PC-9 (cell line): ENCODE results near the gene TTC28. TPM values are rescaled to one million over a fixed set of nuclear protein-coding genes. Genes with fewer than 3 reads are reported as not detected.

Source experiments
- BruUV-seq: library from RNA; stranded (reverse); fragments of 400-500 nt; replicated peaks from 2 replicates; lab custom pipeline; 2021; lab: Mats Ljungman, UMichigan
- CTCF ChIA-PET: fragments of 300-600 bp; sonication (Branson Sonifier 250); formaldehyde crosslinking; loops from one replicate; lab custom pipeline; 2022; ENCODE audit warnings: antibody characterized with exemption; lab: Charles Lee
- POLR2A ChIA-PET: fragments of 300-600 bp; sonication (Branson Sonifier 250); formaldehyde crosslinking; loops from one replicate; lab custom pipeline; 2022; ENCODE audit warnings: antibody characterized with exemption; ENCODE audit not compliant: unreplicated experiment; lab: Charles Lee
- DNase-seq, 2 experiments: peaks; one replicate each; pipeline versions ENCODE4 v3.0.0 to v3.0.0-alpha.2; 2015 to 2022; ENCODE audit warnings: mixed read lengths in 1 of 2
- H2AFZ ChIP-seq: fragments of 200-600 bp; sonication (generic); 2 replicates; pipeline ENCODE4 v1.8.1; 2017; ENCODE audit warnings: antibody characterized with exemption
- H3F3A ChIP-seq: fragments of 200-600 bp; sonication (generic); 2 replicates; pipeline ENCODE4 v1.8.1; 2017; ENCODE audit warnings: antibody characterized with exemption, mild to moderate bottlenecking, low read depth; ENCODE audit not compliant: insufficient read depth
- H3K27ac ChIP-seq: fragments of 200-600 bp; sonication (generic); 2 replicates; pipeline ENCODE4 v1.6.1; 2016; ENCODE audit warnings: mixed run types
- H3K27me3 ChIP-seq: fragments of 200-600 bp; sonication (generic); 2 replicates; pipeline ENCODE4 v1.6.1; 2016; ENCODE audit warnings: low read depth, mixed run types; ENCODE audit not compliant: insufficient read depth
- H3K36me3 ChIP-seq: fragments of 200-600 bp; sonication (generic); 2 replicates; pipeline ENCODE4 v1.6.1; 2016; ENCODE audit warnings: low read depth, mixed run types
- H3K4me1 ChIP-seq: fragments of 200-600 bp; sonication (generic); replicated peaks from 2 replicates; pipeline ENCODE4 v1.6.1; 2016; ENCODE audit warnings: mixed run types; ENCODE audit not compliant: insufficient read depth
- H3K4me2 ChIP-seq: fragments of 200-600 bp; sonication (generic); 2 replicates; pipeline ENCODE4 v1.6.1; 2017; ENCODE audit warnings: mixed run types
- H3K4me3 ChIP-seq: fragments of 200-600 bp; sonication (generic); 2 replicates; pipeline ENCODE4 v1.6.1; 2016; ENCODE audit warnings: mixed run types
- H3K79me2 ChIP-seq: fragments of 200-600 bp; sonication (generic); 2 replicates; pipeline ENCODE4 v1.6.1; 2017; ENCODE audit warnings: low read depth, mixed run types
- H3K9me2 ChIP-seq: fragments of 200-600 bp; sonication (generic); 2 replicates; pipeline ENCODE4 v1.8.1; 2017; ENCODE audit warnings: mild to moderate bottlenecking; ENCODE audit not compliant: insufficient read depth
- H3K9me3 ChIP-seq: fragments of 200-600 bp; sonication (generic); 2 replicates; pipeline ENCODE4 v1.8.1; 2016; ENCODE audit warnings: low read depth; ENCODE audit not compliant: insufficient read depth
- H4K20me1 ChIP-seq: fragments of 200-600 bp; sonication (generic); 2 replicates; pipeline ENCODE4 v1.8.1; 2017; ENCODE audit not compliant: insufficient read depth
- EZH2 ChIP-seq: fragments of 200-600 bp; sonication (generic); IDR thresholded peaks from 2 replicates; pipeline ENCODE4 v1.8.0; 2017; ENCODE audit warnings: antibody characterized with exemption, low read depth
- intact Hi-C: fragments of 100-400 bp; cut with micrococcal nuclease; formaldehyde crosslinking; loops from one replicate; pipeline ENCODE4 v1.10.0; 2022; ENCODE audit not compliant: unreplicated experiment
- total RNA-seq: library from RNA; stranded (reverse); gene quantifications from 2 replicates; pipeline ENCODE4 v1.2.3, GENCODE V29; 2021
- TF ChIP-seq, protein P1 (sequence below): fragments of 200-600 bp; sonication (generic); conservative IDR thresholded peaks from 2 replicates; pipeline ENCODE4 v1.6.1; 2017; ENCODE audit warnings: mixed run types, antibody characterized with exemption, mild to moderate bottlenecking, moderate library complexity

TTC28 gene
- total RNA-seq, 1 experiment from 2014 or later = 6.7 TPM

DNA sequence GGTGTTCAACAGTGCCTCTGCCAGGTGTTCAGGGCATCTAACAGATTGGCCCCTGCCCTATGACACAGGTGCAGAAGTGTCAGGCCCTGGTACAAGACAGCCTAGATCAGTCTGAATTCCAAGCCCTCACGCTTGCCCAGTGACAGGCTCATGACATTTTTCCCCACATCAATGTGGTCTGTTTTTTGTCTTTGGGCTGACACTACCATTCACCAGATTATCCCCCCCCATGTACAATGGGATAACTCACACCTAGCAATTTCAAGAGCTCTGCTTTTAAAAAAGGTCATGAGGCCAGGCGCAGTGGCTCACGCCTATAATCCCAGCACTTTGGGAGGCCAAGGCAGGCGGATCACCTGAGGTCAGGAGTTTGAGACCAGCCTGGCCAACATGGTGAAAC lies 605.1 kb downstream of the TTC28 start:
- no TSS peak for BruUV-seq
- TF ChIP-seq, protein P1, sequence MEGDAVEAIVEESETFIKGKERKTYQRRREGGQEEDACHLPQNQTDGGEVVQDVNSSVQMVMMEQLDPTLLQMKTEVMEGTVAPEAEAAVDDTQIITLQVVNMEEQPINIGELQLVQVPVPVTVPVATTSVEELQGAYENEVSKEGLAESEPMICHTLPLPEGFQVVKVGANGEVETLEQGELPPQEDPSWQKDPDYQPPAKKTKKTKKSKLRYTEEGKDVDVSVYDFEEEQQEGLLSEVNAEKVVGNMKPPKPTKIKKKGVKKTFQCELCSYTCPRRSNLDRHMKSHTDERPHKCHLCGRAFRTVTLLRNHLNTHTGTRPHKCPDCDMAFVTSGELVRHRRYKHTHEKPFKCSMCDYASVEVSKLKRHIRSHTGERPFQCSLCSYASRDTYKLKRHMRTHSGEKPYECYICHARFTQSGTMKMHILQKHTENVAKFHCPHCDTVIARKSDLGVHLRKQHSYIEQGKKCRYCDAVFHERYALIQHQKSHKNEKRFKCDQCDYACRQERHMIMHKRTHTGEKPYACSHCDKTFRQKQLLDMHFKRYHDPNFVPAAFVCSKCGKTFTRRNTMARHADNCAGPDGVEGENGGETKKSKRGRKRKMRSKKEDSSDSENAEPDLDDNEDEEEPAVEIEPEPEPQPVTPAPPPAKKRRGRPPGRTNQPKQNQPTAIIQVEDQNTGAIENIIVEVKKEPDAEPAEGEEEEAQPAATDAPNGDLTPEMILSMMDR = no peak
- TF ChIP-seq EZH2 = no peak
- no peak overlapping the region for H3K4me2 ChIP-seq
- no peak for DNase-seq
- H3K4me3 ChIP-seq = no peak overlapping the region
- no peaks in the 10 kb centered on the region for H3K79me2 ChIP-seq
- H3K27ac ChIP-seq = no peak overlapping the region
- H2AFZ ChIP-seq = no peak overlapping the region
- H3K9me2 ChIP-seq = no peaks in the 10 kb centered on the region
- intact Hi-C loops = no loop called here
- POLR2A ChIA-PET = no interaction called here
- H3F3A ChIP-seq = no peaks in the 10 kb centered on the region
- no peaks in the 10 kb centered on the region for H3K36me3 ChIP-seq
- CTCF ChIA-PET = no interaction called here
- H3K9me3 ChIP-seq = peaks cover 4% of the 10 kb centered on the region
- no peaks in the 10 kb centered on the region for H4K20me1 ChIP-seq
- H3K4me1 ChIP-seq = no peaks in the 10 kb centered on the region
- H3K27me3 ChIP-seq = no peaks in the 10 kb centered on the region

DNA sequence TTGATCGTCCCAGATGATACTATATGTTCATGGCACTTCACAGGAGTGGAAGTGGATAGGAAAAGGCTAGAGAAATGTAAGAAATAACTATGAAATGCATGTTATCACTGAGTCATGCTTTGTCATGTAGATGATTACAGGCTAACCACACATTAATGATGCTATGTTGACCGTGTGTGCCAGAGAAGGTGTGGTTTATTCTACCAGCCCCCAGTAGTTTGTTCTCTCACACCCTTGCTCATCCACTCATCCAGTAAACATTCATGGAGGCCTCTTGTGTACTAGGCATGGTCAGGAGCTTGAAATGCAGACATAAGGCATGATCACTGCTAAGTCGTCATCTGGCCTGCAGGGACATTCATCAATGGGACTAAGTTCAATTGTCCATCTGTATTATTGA lies 607.6 kb downstream of the TTC28 start:
- TF ChIP-seq, protein P1 = no peak
- TF ChIP-seq EZH2 = no peak
- Histone ChIP-seq H2AFZ (no peak overlapping the region), H3K27me3 (peaks cover 3% of the 10 kb centered on the region; the same call in 1 of the 2 replicates), H3K9me3 (peaks cover 4% of the 10 kb centered on the region), H3K4me2 (no peak overlapping the region), H3K36me3 (no peaks in the 10 kb centered on the region), H3K4me1 (no peaks in the 10 kb centered on the region), H3K79me2 (no peaks in the 10 kb centered on the region), H4K20me1 (no peaks in the 10 kb centered on the region), H3K27ac (no peak overlapping the region), H3F3A (no peaks in the 10 kb centered on the region), H3K4me3 (no peak overlapping the region), H3K9me2 (no peaks in the 10 kb centered on the region)
- ChIA-PET POLR2A (no interaction called here), CTCF (no interaction called here)
- no peak for DNase-seq
- intact Hi-C loops = no loop called here
- BruUV-seq = no TSS peak

DNA sequence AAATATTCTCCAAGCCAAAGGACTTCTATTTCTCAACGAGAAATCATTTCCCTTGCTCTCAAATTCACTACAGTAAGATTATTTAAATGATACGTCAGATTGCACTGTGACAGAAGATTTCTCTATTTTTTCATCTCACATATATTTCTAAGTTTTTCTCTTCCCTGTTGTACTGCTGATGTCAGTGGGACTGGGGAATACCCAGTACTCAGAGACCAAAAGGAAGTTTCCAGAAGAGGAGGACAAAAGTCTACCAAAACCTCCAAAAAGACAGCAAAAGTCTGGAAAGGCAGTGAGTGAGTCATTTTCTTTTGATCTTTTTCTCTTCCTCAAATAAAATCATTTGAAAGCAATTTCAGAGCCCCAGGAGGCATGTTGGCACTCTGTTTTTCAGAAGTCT lies 610.8 kb downstream of the TTC28 start:
- no peaks in the 10 kb centered on the region for H3K9me2 ChIP-seq
- TF ChIP-seq, protein P1 = no peak
- TF ChIP-seq EZH2 = no peak
- H2AFZ ChIP-seq = no peak overlapping the region
- H3K36me3 ChIP-seq = no peaks in the 10 kb centered on the region
- ChIA-PET POLR2A (no interaction called here), CTCF (no interaction called here)
- H4K20me1 ChIP-seq = no peaks in the 10 kb centered on the region
- H3K9me3 ChIP-seq = peaks cover 4% of the 10 kb centered on the region
- DNase-seq = no peak
- H3K4me2 ChIP-seq = no peak overlapping the region
- no TSS peak for BruUV-seq
- H3K27me3 ChIP-seq = peaks cover 3% of the 10 kb centered on the region; the same call in 1 of the 2 replicates
- H3K79me2 ChIP-seq = no peaks in the 10 kb centered on the region
- no peaks in the 10 kb centered on the region for H3F3A ChIP-seq
- H3K4me3 ChIP-seq = no peak overlapping the region
- intact Hi-C loops = no loop called here
- H3K27ac ChIP-seq = no peak overlapping the region
- H3K4me1 ChIP-seq = no peaks in the 10 kb centered on the region
